Measurements from ENCODE around the gene SPRR4.

DNA sequence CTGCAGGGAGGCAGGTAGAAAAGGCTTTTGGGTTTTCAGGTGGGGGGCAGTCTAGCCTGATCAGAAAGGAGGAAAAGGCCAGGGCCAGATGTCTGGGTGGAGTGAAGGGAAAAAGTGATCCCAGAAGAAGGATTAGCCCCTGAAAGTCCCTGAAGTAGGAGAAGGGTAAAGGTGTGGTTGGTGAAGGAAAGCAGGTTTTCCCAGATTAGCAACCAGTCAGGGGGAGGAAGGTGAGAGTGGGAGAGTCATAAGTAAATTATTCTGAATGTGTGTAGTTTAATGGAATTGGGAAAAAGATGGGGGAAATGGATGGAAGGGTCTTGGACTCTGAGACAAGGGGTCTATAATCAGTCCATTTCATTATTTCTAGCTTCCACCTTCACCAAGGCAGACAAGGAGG is 12.8 kb downstream of the SPRR4 start:
- TF ChIP-seq, protein P1, sequence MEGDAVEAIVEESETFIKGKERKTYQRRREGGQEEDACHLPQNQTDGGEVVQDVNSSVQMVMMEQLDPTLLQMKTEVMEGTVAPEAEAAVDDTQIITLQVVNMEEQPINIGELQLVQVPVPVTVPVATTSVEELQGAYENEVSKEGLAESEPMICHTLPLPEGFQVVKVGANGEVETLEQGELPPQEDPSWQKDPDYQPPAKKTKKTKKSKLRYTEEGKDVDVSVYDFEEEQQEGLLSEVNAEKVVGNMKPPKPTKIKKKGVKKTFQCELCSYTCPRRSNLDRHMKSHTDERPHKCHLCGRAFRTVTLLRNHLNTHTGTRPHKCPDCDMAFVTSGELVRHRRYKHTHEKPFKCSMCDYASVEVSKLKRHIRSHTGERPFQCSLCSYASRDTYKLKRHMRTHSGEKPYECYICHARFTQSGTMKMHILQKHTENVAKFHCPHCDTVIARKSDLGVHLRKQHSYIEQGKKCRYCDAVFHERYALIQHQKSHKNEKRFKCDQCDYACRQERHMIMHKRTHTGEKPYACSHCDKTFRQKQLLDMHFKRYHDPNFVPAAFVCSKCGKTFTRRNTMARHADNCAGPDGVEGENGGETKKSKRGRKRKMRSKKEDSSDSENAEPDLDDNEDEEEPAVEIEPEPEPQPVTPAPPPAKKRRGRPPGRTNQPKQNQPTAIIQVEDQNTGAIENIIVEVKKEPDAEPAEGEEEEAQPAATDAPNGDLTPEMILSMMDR (IDR thresholded peaks at IDR 0.05; ENCODE audit: low read depth, low read length): no peak
- TF ChIP-seq POLR2A (IDR thresholded peaks at IDR 0.05; ENCODE audit: extremely low read depth, insufficient read length) (no peak), MAX (IDR thresholded peaks at IDR 0.05; ENCODE audit: low read depth, low read length) (no peak)

Measured in NB4 (cell line).